Measurements from ENCODE around the gene MATR3.
"Not testable (repeated sequence)": the region's sequence is repeated elsewhere in the genome, so short reads cannot be mapped to it uniquely, and the experiment has no call there.

GRCh38 chr5:139345442-139345841, 51.9 kb downstream of the MATR3 start:
- not testable (repeated sequence) for TF ChIP-seq SIN3A (IDR thresholded peaks at IDR 0.05; ENCODE audit: borderline replicate concordance, insufficient read depth, low read depth, low read length); CTCF (IDR thresholded peaks at IDR 0.05); POLR2AphosphoS5 (IDR thresholded peaks at IDR 0.05; ENCODE audit: low read depth, low read length)

Data from Panc1 (cell line).